ENCODE results near the gene CRYGC.
A peak's percentile ranks its signal among the peaks of the same experiment; 100 is the strongest.
"Not testable (repeated sequence)": the region's sequence is repeated elsewhere in the genome, so short reads cannot be mapped to it uniquely, and the experiment has no call there.

Gene CRYGC

GRCh38 chr2:208135794-208136715 lies 6.4 kb upstream of the CRYGC start:
- DNase-seq = no peak

- peak in 1 of 5 experiments; percentile 72 for DNase-seq
These were observed 5.4 kb upstream of the CRYGC start for GRCh38 chr2:208134928-208135586.

- DNase-seq = no peak
These were observed 1.1 kb upstream of the CRYGC start for GRCh38 chr2:208130712-208131110.

- DNase-seq = no peak
These were observed 1.5 kb downstream of the CRYGC start for GRCh38 chr2:208128136-208128535.

GRCh38 chr2:208127090-208127489 lies 2.5 kb downstream of the CRYGC start:
- DNase-seq = no peak

GRCh38 chr2:208125251-208125650 lies 4.4 kb downstream of the CRYGC start:
- no peak for DNase-seq

- not testable (repeated sequence) for DNase-seq
These were observed 5.5 kb downstream of the CRYGC start, which contains the start of gene CRYGD for GRCh38 chr2:208124013-208124715. Gene CRYGD (minus strand): TSS chr2:208124524. CDS start chr2:208124473, 51 bp downstream.

- DNase-seq = no peak
These were observed 7.4 kb downstream of the CRYGC start for GRCh38 chr2:208122248-208122647.

GRCh38 chr2:208118918-208119317 lies 10.7 kb downstream of the CRYGC start:
- no peak for DNase-seq

- not testable (repeated sequence) for DNase-seq
These were observed 12.2 kb downstream of the CRYGC start for GRCh38 chr2:208117390-208117789.

- DNase-seq = no peak
These were observed 16.7 kb downstream of the CRYGC start for GRCh38 chr2:208112969-208113368.

- DNase-seq = not testable (repeated sequence)
These were observed 17.3 kb downstream of the CRYGC start for GRCh38 chr2:208112273-208112745.

GRCh38 chr2:208103616-208104015 lies 26.0 kb downstream of the CRYGC start:
- no peak for DNase-seq

- no peak for DNase-seq
These were observed 27.7 kb downstream of the CRYGC start for GRCh38 chr2:208101716-208102631.

- no peak for DNase-seq
These were observed 29.8 kb downstream of the CRYGC start for GRCh38 chr2:208099682-208100470.

- not testable (repeated sequence) for DNase-seq
These were observed 30.9 kb downstream of the CRYGC start for GRCh38 chr2:208098701-208099100.

GRCh38 chr2:208098267-208098666 lies 31.4 kb downstream of the CRYGC start:
- DNase-seq = no peak

- DNase-seq = no peak
These were observed 31.8 kb downstream of the CRYGC start for GRCh38 chr2:208097801-208098200.

- DNase-seq = no peak
These were observed 32.3 kb downstream of the CRYGC start for GRCh38 chr2:208097313-208097712.

- no peak for DNase-seq
These were observed 33.5 kb downstream of the CRYGC start for GRCh38 chr2:208096080-208096479.

- DNase-seq = no peak
These were observed 36.5 kb downstream of the CRYGC start for GRCh38 chr2:208093128-208093527.

Measured in T-helper 2 cell (primary cell).